ENCODE data around the gene NPTX1.

The NPTX1 gene

GRCh38 chr17:80443498-80443897 is 32.9 kb downstream of the NPTX1 start:
- Histone ChIP-seq H3K9me2 (replicated peaks; ENCODE audit: control insufficient read depth, low read length) (no peaks in the 10 kb centered on the region), H3K4me2 (ENCODE audit: low read length) (no peak overlapping the region), H3K36me3 (ENCODE audit: control insufficient read depth, low read length) (no peaks in the 10 kb centered on the region), H3K4me1 (ENCODE audit: control insufficient read depth, low read length) (no peaks in the 10 kb centered on the region), H4K20me1 (ENCODE audit: control insufficient read depth, insufficient read depth, low read depth, low read length) (no peaks in the 10 kb centered on the region; the same call in 1 of the 2 replicates), H3K27ac (ENCODE audit: low read depth, low read length) (no peak overlapping the region), H3F3A (ENCODE audit: control insufficient read depth, insufficient read depth) (no peaks in the 10 kb centered on the region), H3K9me3 (ENCODE audit: control insufficient read depth, insufficient read depth, low read length) (no peaks in the 10 kb centered on the region), H3K4me3 (ENCODE audit: low read length) (no peak overlapping the region), H3K27me3 (ENCODE audit: control insufficient read depth, low read length) (no peaks in the 10 kb centered on the region), H3K79me2 (ENCODE audit: control insufficient read depth, low read length) (no peaks in the 10 kb centered on the region)
- TF ChIP-seq CTCF (IDR thresholded peaks at IDR 0.05; ENCODE audit: low read depth, low read length, poor library complexity, severe bottlenecking), result no peak
- no peak for TF ChIP-seq EZH2phosphoT487 (IDR thresholded peaks at IDR 0.05; ENCODE audit: borderline replicate concordance, low read length)

- TF ChIP-seq EZH2phosphoT487 (IDR thresholded peaks at IDR 0.05; ENCODE audit: borderline replicate concordance, low read length), result no peak
- no peak for TF ChIP-seq CTCF (IDR thresholded peaks at IDR 0.05; ENCODE audit: low read depth, low read length, poor library complexity, severe bottlenecking)
- H3K27me3 ChIP-seq (ENCODE audit: control insufficient read depth, low read length), result no peaks in the 10 kb centered on the region
Measured at GRCh38 chr17:80442764-80443163, 33.6 kb downstream of the NPTX1 start.

GRCh38 chr17:80442323-80442659 is 34.1 kb downstream of the NPTX1 start:
- Histone ChIP-seq H3K27me3 (ENCODE audit: control insufficient read depth, low read length) (no peaks in the 10 kb centered on the region), H3F3A (ENCODE audit: control insufficient read depth, insufficient read depth) (no peaks in the 10 kb centered on the region), H3K79me2 (ENCODE audit: control insufficient read depth, low read length) (no peaks in the 10 kb centered on the region), H3K9me3 (ENCODE audit: control insufficient read depth, insufficient read depth, low read length) (no peaks in the 10 kb centered on the region), H3K4me1 (ENCODE audit: control insufficient read depth, low read length) (no peaks in the 10 kb centered on the region), H3K27ac (ENCODE audit: low read depth, low read length) (no peak overlapping the region), H3K4me2 (ENCODE audit: low read length) (no peak overlapping the region), H4K20me1 (ENCODE audit: control insufficient read depth, insufficient read depth, low read depth, low read length) (no peaks in the 10 kb centered on the region; the same call in 1 of the 2 replicates), H3K36me3 (ENCODE audit: control insufficient read depth, low read length) (no peaks in the 10 kb centered on the region), H3K4me3 (ENCODE audit: low read length) (no peak overlapping the region), H3K9me2 (replicated peaks; ENCODE audit: control insufficient read depth, low read length) (no peaks in the 10 kb centered on the region)
- TF ChIP-seq EZH2phosphoT487 (IDR thresholded peaks at IDR 0.05; ENCODE audit: borderline replicate concordance, low read length) (no peak), CTCF (IDR thresholded peaks at IDR 0.05; ENCODE audit: low read depth, low read length, poor library complexity, severe bottlenecking) (no peak)

More at GRCh38 chr17:80442764-80443163, 33.6 kb downstream of the NPTX1 start:
- H3K36me3 ChIP-seq (ENCODE audit: control insufficient read depth, low read length), result no peaks in the 10 kb centered on the region
- no peaks in the 10 kb centered on the region for H3F3A ChIP-seq (ENCODE audit: control insufficient read depth, insufficient read depth)
- no peak overlapping the region for H3K27ac ChIP-seq (ENCODE audit: low read depth, low read length)
- no peaks in the 10 kb centered on the region for H3K9me2 ChIP-seq (replicated peaks; ENCODE audit: control insufficient read depth, low read length)
- no peak overlapping the region for H3K4me3 ChIP-seq (ENCODE audit: low read length)
- H4K20me1 ChIP-seq (ENCODE audit: control insufficient read depth, insufficient read depth, low read depth, low read length), result no peaks in the 10 kb centered on the region; the same call in 1 of the 2 replicates
- no peaks in the 10 kb centered on the region for H3K79me2 ChIP-seq (ENCODE audit: control insufficient read depth, low read length)
- H3K4me2 ChIP-seq (ENCODE audit: low read length), result no peak overlapping the region
- H3K9me3 ChIP-seq (ENCODE audit: control insufficient read depth, insufficient read depth, low read length), result no peaks in the 10 kb centered on the region
- no peaks in the 10 kb centered on the region for H3K4me1 ChIP-seq (ENCODE audit: control insufficient read depth, low read length)

Measured in DOHH2 (cell line).